DMS79 (cell line): Measurements from ENCODE around the gene MYLK.
"Not testable (repeated sequence)": the region's sequence is repeated elsewhere in the genome, so short reads cannot be mapped to it uniquely, and the experiment has no call there.

Source experiments
- DNase-seq: peaks from one replicate; lab custom pipeline; 2025; lab: John Stamatoyannopoulos, UW

The MYLK gene

DNA sequence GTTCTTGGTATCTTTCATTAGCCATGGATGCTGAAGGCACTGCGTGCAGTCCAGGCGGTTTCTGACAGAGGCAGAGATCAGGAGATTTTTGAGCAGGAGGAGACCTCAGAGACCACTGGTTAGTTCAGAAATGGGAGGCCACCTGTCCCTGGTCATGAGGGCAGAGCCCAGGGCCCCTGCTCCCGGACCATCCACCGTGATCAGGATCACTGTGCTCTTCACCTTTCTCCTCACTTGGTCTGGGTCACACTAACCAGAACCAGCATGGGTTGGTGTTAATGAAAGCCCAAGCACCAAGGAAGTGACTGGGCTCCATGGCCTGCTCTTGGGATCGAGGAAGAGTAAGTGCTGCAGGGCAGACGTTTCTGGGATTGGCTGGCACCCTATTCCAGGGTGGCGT lies 257.3 kb downstream of the MYLK start:
- DNase-seq: no peak

DNA sequence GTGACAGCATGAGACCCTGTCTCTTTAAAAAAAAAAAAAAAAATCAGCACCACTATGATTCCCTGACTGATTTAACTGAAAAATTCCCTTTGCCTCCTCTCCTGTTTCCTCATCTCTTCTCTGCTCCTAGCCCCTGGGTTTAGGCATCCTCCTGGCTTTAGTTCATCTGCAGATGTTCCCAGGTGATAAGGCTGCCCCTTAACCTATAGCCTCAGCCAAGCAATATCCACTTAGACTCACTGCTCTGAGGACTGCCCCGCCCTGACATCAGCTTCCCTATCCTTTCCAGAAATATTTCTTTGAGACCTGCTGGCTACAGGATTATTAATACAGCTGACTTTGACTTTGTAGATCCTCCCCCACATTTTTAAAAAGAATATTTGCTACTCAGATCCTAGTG lies 259.8 kb downstream of the MYLK start:
- no peak for DNase-seq

DNA sequence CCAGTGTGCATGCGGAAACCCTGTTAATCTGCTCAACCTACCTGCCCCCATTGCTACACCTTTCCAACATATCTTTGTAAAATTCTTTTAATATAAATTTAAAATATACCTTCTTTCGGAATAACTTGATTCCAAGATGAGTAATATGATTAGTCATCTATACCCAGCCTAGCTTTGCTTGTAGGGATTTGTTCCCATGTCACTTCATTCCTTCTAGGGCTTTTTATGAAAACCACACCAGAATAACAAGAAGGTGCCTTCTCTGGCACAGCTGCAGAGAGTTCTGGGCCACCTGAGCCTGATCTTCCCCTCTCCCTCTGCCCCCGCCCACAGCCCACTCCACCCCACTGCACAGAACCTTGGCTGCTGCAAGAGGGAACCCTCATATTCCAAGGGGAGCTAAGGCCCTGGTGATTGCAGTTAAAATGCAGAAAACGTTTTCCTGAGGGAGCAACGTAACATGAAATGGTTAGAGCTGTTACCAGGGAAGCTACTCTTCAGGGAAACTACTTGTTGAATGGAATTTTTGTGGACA lies 260.7 kb downstream of the MYLK start:
- no peak for DNase-seq

DNA sequence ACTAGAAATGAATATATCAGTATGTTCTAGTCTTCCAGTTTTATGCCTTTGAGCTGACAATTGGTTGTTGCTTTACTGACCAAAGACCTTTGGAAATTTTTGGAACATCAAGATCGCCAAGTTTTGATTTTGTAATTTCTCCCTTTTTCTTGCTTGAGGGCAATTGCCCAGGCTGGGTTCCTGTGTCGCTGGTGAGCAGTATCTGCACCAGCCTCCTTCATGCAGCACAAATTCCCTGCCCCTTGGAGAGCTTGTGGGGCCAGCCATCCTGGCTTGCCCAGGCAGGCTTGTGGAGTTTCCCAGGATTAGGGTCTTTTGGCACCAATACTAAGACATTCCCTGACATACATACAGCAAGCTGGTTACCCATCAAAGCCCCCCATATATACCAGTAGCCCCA lies 261.4 kb downstream of the MYLK start:
- no peak for DNase-seq

DNA sequence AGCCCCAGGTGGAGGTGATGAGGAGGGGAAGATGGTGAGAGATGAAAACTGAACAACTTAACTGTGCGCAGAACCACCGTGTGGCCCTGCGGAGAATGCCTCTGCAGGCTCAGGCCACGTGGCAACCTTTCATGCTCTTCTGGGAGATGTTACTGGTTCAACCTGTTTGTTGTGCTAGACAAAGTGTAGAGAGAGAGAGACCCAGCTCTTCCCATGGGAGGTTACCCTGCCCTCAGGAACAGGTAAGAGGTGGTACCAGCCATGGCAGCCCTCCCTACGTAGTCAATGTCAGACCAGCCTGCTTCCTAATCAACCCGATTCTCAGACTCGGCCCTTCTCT lies 262.3 kb downstream of the MYLK start:
- no peak for DNase-seq

GRCh38 chr3:123621186-123621849 lies 262.8 kb downstream of the MYLK start:
- DNase-seq: peak; percentile 47

DNA sequence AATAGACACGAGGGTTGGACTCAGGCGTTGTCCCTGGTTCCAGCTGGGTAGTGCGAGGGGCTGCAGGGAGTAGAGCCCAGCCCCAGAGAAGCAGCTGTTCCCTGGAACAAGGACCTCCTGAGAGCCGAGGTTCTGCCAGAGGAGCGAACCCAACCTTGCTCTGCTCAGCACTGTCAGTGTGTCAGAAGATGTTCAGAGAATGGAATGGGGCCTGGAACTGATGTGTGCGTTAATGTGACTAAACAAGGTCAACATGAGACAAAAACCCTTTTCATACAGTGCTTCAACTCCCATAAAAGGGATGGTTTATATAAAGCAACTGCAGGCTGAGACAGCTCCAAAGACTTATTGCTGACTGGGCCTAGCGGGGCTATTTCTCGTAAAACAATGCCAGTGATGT lies 263.8 kb downstream of the MYLK start:
- DNase-seq: no peak

GRCh38 chr3:123618768-123619484 lies 265.2 kb downstream of the MYLK start:
- DNase-seq: peak; percentile 66

GRCh38 chr3:123618076-123618708 lies 265.9 kb downstream of the MYLK start:
- DNase-seq: no peak

GRCh38 chr3:123616593-123616992 lies 267.5 kb downstream of the MYLK start:
- DNase-seq: no peak

DNA sequence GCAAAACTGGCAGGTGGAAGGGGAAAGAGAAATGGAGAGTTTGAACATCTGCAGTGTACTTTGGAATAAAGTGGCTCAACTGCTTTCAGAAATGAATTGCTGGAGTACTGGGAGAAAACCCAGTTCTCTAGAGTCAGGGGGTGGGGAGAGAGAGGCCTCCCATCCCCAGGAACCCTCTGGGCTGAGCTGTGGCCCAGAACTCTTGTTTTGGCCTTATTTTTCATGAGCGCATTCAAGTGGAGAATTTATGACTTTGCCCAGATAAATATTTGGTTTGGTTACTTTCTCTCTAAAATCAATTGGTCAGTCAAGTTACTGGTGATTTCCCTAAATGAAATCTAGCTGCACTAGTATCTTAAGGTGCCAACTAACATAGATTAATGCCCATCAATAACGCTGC lies 270.6 kb downstream of the MYLK start:
- no peak for DNase-seq

DNA sequence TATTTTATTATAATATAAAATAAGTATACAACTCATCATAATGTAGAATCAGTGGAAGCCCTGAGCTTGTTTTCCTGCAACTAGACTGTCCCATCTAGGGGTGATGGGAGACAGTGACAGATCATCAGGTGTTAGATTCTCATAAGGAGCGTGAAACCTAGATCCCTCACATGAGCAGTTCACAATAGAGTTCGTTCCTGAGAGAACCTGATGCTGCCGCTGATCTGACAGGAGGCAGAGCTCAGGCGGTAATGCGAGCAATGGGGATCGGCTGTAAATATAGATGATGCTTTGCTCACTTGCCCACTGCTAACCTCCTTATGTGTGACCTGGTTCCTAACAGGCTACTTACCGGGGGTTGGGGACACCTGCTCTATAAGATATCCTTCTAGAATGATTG lies 272.5 kb downstream of the MYLK start:
- not testable (repeated sequence) for DNase-seq

GRCh38 chr3:123611082-123611481 lies 273.1 kb downstream of the MYLK start:
- DNase-seq: no peak

- peak; percentile 79 for DNase-seq
These were observed 273.8 kb downstream of the MYLK start for GRCh38 chr3:123610331-123610730.

DNA sequence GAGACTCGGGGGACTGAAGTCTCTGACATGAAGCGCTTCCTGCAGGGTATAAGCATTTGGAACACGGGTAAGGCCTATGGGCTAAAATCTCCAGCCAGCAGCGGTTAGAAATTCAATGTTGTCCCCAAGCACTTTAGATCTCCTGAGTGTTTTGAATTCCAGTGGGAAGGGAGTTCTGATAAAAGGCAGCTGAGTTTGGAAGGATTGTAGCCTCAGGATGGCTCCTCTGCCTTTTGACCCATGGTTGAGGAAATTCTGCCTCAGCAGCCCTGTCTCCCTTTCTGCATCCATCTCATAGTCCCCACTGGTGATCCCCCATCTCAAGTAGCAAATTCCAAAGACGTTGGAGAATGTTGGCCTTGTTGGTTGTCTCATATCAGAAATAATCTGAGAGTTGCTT lies 275.1 kb downstream of the MYLK start:
- DNase-seq: no peak

DNA sequence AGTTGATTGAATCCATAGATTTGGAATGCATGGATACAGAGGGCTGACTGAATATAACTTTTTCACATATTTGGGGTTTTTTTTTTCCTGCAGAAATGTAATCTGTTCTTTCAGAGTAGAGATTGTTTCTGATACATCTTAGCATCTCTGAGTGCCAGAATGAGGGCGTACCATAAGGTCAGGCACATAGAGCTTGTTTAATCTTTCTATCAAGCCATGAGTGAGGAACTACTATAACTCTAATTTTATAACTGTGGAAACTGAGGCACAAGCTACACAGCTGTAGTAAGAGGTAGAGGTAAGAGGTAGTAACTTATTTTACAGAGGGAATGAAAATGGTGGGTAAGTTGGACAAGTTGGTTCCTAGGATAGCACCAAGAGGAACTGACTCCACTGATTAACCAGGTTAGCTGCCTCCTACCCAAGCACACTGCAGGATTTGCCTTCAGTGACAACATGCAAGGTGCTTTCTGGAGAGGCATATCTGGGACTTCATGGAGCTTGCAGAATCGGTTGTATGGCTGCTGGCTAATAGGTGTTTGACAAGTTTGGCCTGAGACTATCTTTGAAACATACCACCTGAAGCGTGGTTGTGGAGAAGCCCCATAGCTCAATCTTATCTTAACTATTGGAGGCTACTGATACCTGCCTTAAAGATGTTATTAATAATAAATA lies 275.7 kb downstream of the MYLK start:
- DNase-seq: no peak

- no peak for DNase-seq
These were observed 277.6 kb downstream of the MYLK start for GRCh38 chr3:123606527-123606926.

DNA sequence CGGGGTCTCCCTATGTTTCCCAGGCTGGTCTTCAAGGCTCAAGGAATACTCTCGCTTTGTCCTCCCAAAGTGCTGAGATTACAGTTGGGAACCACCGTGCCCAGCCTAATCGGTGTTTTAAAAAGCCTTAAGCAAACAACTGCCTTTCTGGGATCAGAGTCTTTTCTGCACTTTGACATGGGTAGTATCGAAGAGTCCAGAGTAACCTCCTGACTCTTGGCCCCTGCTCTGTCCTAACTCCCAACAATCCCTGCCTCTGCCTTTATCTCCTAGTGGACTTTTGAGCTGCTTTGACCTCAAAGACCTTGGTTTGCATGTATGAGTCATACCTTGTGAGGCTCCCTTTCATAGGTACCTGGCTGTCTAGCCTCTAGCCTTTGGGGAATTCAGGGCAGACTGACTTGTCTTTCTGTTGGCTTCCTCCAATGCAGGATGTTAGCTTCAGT lies 278.3 kb downstream of the MYLK start:
- no peak for DNase-seq

GRCh38 chr3:123603153-123603552 lies 281.0 kb downstream of the MYLK start:
- DNase-seq: not testable (repeated sequence)

GRCh38 chr3:123602325-123602724 lies 281.8 kb downstream of the MYLK start:
- DNase-seq: no peak

- not testable (repeated sequence) for DNase-seq
These were observed 283.3 kb downstream of the MYLK start for GRCh38 chr3:123600863-123601262.

DNA sequence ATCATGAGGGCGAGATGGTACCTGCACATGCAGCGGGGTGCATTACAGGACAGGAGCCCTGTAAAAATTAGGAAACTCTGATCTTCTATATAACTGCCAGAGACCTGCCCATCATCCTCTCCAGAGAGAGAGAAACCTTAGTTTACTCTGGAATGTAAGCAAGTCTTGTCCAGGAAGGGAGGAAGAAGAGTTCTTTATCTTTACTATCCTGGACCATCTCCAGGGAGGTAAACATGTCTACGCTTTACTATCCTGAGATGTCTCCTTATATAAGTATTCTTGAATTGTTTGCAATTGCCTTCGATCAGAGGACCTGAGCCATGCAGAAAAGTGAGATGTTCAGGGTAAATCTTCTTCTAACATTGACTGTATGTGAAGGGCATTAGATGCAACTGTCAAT lies 286.6 kb downstream of the MYLK start:
- no peak for DNase-seq
